Astrocyte (in vitro differentiated cells and primary cell): ENCODE data around the gene BST1.

Experiments
- EZH2 ChIP-seq: IDR thresholded peaks from 2 replicates; pipeline ENCODE4 v1.6.1; 2012; ENCODE audit warnings: mild to moderate bottlenecking, low read length, inconsistent platforms; ENCODE audit not compliant: insufficient read depth
- TF ChIP-seq, protein P1 (sequence below): IDR thresholded peaks from 2 replicates; pipeline ENCODE4 v1.5.1; 2011; ENCODE audit warnings: low read depth, mild to moderate bottlenecking, inconsistent platforms, low read length, moderate library complexity; ENCODE audit not compliant: insufficient read depth

DNA sequence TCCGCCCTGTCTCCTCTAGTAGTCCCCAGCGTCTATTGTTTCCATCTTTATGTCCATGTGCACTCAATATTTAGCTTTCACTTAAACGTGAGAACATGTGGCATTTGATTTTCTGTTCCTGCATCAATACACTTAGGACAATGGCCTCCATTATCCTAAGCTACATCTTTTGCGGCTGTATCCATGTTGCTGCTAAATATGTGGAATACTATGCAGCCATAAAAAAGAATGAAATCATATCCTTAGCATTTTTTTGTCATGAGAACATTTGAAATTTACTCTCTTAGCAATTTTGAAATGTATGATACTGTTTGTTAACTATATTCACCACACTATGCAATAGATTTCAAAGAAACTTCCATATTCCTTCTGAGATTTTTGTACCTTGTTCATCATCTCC is 55.4 kb downstream of the BST1 start:
- TF ChIP-seq, protein P1, sequence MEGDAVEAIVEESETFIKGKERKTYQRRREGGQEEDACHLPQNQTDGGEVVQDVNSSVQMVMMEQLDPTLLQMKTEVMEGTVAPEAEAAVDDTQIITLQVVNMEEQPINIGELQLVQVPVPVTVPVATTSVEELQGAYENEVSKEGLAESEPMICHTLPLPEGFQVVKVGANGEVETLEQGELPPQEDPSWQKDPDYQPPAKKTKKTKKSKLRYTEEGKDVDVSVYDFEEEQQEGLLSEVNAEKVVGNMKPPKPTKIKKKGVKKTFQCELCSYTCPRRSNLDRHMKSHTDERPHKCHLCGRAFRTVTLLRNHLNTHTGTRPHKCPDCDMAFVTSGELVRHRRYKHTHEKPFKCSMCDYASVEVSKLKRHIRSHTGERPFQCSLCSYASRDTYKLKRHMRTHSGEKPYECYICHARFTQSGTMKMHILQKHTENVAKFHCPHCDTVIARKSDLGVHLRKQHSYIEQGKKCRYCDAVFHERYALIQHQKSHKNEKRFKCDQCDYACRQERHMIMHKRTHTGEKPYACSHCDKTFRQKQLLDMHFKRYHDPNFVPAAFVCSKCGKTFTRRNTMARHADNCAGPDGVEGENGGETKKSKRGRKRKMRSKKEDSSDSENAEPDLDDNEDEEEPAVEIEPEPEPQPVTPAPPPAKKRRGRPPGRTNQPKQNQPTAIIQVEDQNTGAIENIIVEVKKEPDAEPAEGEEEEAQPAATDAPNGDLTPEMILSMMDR, result no peak
- no peak for TF ChIP-seq EZH2
